ENCODE data around the gene NFILZ. TPM values are rescaled to one million over a fixed set of nuclear protein-coding genes. Genes with fewer than 3 reads are reported as not detected.

NFILZ gene
- total and polyA plus RNA-seq, 7 donors = not detected

DNA sequence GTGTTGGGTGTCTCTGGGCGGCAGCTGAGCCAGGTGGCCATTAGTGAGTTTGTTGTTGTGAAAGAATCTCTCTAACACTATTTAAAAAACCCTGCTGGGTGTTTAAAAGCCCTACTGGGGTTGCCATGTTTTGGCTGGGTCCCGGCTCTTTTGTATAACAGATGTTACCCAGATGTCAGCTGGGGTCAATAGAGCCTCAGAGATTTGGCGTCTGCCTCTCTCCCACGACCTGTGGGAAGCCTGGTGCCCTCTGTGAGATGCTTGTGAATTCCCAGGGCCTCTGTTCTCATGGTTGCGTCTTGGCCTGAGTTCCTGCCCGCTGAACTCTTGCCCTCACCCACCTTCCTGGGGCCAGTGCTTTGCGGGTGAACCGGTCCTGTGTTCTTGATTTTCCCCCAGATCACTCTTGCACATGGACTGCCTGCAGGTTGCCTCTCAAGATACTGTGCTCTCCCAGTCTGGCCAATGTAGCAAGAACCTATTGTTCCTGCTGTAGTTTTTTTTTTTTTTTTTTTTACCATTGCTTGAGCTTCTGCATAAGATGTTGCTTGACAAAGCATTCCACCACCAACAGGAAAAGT, 9.5 kb downstream of the NFILZ start:
- TF ChIP-seq, protein P1, sequence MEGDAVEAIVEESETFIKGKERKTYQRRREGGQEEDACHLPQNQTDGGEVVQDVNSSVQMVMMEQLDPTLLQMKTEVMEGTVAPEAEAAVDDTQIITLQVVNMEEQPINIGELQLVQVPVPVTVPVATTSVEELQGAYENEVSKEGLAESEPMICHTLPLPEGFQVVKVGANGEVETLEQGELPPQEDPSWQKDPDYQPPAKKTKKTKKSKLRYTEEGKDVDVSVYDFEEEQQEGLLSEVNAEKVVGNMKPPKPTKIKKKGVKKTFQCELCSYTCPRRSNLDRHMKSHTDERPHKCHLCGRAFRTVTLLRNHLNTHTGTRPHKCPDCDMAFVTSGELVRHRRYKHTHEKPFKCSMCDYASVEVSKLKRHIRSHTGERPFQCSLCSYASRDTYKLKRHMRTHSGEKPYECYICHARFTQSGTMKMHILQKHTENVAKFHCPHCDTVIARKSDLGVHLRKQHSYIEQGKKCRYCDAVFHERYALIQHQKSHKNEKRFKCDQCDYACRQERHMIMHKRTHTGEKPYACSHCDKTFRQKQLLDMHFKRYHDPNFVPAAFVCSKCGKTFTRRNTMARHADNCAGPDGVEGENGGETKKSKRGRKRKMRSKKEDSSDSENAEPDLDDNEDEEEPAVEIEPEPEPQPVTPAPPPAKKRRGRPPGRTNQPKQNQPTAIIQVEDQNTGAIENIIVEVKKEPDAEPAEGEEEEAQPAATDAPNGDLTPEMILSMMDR (IDR thresholded peaks at IDR 0.05) = no peak
- Histone ChIP-seq H3K9me3 (peaks cover 20% of the 10 kb centered on the region), H3K36me3 (ENCODE audit: insufficient read depth in 1 of 2, low read depth in 1 of 2) (no peaks in the 10 kb centered on the region), H3K4me3 (no peak overlapping the region), H3K27me3 (ENCODE audit: insufficient read depth in 3 of 3, low read length in 2 of 3) (no peaks in the 10 kb centered on the region), H3K27ac (no peak overlapping the region), H3K4me1 (no peaks in the 10 kb centered on the region)
- DNase-seq (no peak), ATAC-seq (no peak)
- WGBS, 3 donors = 10 to 17% (median 11%) methylated on average over 8 of the region's 8 CpGs
- intact Hi-C loops (cut with DNase I) = loop anchor here in 1 of 2 donors (5.0 kb wide), 1 partner anchor 58 kb away; no protein-coding TSS in a partner anchor

DNA sequence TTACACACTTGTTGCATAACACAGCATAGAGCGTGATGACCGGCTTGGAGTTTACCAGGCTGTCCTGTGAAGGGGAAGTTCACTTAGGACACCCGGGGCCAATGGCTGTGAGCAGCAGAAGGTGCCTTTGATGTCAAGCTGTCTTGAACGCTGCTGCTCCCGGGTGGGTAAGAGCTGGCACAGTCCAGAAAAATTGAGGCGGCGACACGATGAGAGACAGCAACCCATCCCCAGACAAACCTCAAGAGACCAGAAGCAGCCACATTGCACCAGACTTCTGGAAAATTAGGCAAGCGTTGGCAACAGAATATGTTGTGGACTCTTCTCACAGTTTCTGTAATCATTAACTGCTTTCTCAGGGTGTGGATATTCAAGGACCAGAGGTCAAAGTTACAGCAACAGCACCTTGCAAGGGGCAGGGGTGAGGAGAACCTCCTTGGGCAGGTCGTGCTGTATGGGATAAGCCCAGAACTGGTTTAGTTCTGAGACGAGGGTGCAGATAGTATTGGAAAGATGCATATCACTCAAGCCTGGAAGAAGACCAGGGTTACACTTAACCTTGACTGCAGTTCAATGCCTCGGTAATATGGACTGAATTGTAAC, 10.1 kb downstream of the NFILZ start:
- ATAC-seq = peak in 3 of 4 donors; percentile 21 to 54 (median 49)
- Histone ChIP-seq H3K9me3 (peaks cover 20% of the 10 kb centered on the region), H3K27ac (no peak overlapping the region), H3K36me3 (ENCODE audit: insufficient read depth in 1 of 2, low read depth in 1 of 2) (no peaks in the 10 kb centered on the region), H3K4me1 (no peaks in the 10 kb centered on the region), H3K4me3 (no peak overlapping the region), H3K27me3 (ENCODE audit: insufficient read depth in 3 of 3, low read length in 2 of 3) (no peaks in the 10 kb centered on the region)
- intact Hi-C loops (cut with DNase I) = loop anchor here in 1 of 2 donors (5.0 kb wide), 1 partner anchor 58 kb away; no protein-coding TSS in a partner anchor
- DNase-seq = peak in 1 of 2 donors; percentile 68
- WGBS, 3 donors = 31 to 50% (median 34%) methylated on average over 12 of the region's 12 CpGs
- TF ChIP-seq, protein P1 (IDR thresholded peaks at IDR 0.05) = no peak

DNA sequence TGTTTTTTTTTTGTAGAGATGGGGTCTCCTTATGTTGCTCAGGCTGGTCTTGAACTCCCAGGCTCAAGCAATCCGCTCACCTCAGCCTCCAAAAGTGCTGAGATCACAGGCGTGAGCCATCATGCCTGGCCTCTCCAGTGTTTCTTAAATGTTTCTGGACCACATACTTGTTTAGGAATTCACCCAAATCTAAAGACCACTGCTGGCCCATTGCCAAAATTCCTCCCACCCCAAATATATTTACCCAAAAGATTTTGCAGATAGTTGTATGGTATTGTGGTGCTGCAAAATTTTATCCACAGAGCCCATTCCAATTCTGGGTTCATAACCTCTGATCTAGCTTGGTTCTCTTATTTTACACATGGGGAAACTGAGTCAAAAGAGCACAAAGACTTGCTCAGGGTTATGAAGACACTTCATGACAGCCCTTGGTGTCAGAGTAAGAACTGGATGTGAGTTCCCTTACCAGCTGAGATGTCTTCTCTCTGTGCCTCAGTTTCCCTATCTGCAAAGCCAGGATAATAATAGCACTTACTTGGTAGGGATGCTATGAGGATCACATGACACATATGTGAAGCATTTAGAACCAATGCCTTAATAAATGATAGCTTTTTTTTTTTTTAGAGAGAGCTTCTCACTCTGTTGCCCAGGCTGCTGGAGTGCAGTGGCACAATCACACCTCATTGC, 10.9 kb downstream of the NFILZ start:
- TF ChIP-seq, protein P1 (IDR thresholded peaks at IDR 0.05) = no peak
- Histone ChIP-seq H3K36me3 (ENCODE audit: insufficient read depth in 1 of 2, low read depth in 1 of 2) (no peaks in the 10 kb centered on the region), H3K27ac (no peak overlapping the region), H3K4me1 (no peaks in the 10 kb centered on the region), H3K9me3 (peaks cover 20% of the 10 kb centered on the region), H3K4me3 (no peak overlapping the region), H3K27me3 (ENCODE audit: insufficient read depth in 3 of 3, low read length in 2 of 3) (no peaks in the 10 kb centered on the region)
- intact Hi-C loops (cut with DNase I) = loop anchor here in 1 of 2 donors (5.0 kb wide), 1 partner anchor 59 kb away; no protein-coding TSS in a partner anchor
- ATAC-seq = no peak
- WGBS, 3 donors = 75 to 87% (median 86%) methylated on average over 2 of the region's 2 CpGs
- DNase-seq = no peak

DNA sequence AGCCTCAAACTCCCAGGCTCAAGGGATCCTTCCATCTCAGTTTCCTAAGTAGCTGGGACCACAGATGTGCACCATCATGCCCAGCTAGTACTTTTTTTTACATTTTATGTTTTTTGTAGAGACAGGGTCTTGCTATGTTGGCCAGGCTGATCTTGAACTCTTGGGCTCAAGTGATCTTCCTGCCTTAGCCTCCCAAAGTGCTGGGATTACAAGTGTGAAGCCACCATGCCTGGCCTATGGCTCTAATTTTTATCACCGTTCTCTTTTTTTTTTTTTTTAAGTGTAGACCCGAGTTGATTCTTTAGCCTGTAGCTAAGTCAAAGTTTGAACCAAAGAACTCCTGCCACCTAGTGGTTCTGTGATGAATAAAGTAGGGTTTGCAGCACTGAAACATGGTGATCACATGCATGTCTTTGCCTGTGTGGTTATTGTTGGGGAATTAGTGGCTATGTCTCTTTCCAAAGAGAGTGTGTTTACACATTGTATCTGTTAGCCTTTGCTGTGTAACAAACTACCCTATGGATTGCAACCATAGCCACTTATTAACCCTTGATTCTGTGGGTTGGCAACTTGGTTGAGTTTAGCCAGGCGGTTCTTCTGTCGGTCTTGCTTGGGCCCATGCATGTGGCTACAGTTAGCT, 11.6 kb downstream of the NFILZ start:
- Histone ChIP-seq H3K4me1 (no peaks in the 10 kb centered on the region), H3K9me3 (peaks cover 20% of the 10 kb centered on the region), H3K27me3 (ENCODE audit: insufficient read depth in 3 of 3, low read length in 2 of 3) (no peaks in the 10 kb centered on the region), H3K27ac (no peak overlapping the region), H3K4me3 (no peak overlapping the region), H3K36me3 (ENCODE audit: insufficient read depth in 1 of 2, low read depth in 1 of 2) (no peaks in the 10 kb centered on the region)
- WGBS, 3 donors = 49 to 50% (median 49%) methylated on average over 4 of the region's 4 CpGs
- DNase-seq (no peak), ATAC-seq (no peak)
- intact Hi-C loops (cut with DNase I) = loop anchor here in 1 of 2 donors (5.0 kb wide), 1 partner anchor 60 kb away; no protein-coding TSS in a partner anchor
- TF ChIP-seq, protein P1 (IDR thresholded peaks at IDR 0.05) = peak; percentile 44
